Tibial artery (tissue), 4 donors: ENCODE results near the gene SLC1A7.

Experiments used
- DNase-seq, 2 donors: peaks; one replicate each; pipeline ENCODE4 v3.0.0-alpha.2; 2019
- H3K27ac ChIP-seq, 2 donors: fragments of 200-600 bp; sonication (generic) in 1 of 2; 1 replicate in 1 of 2; 2 replicates in 1 of 2; pipeline ENCODE4 v1.5.1; 2018 to 2019; ENCODE audit warnings: mild to moderate bottlenecking in 1 of 2
- H3K27me3 ChIP-seq, 2 donors: fragments of 200-600 bp; sonication (generic) in 1 of 2; one replicate each; pipeline versions ENCODE4 v1.5.1 to v1.6.0; 2016 to 2019
- H3K36me3 ChIP-seq, 3 donors: fragments of 200-600 bp; sonication (generic) in 2 of 3; one replicate each; pipeline ENCODE4 v1.5.1; 2016 to 2019; ENCODE audit warnings: mild to moderate bottlenecking in 2 of 3
- H3K4me1 ChIP-seq, 4 donors: fragments of 200-600 bp; sonication (generic) in 2 of 4; 1 replicate in 3 of 4; 2 replicates in 1 of 4; pipeline ENCODE4 v1.5.1; 2016 to 2019
- H3K4me3 ChIP-seq, 2 donors: fragments of 200-600 bp; sonication (generic) in 1 of 2; 1 replicate in 1 of 2; 2 replicates in 1 of 2; pipeline ENCODE4 v1.5.1; 2018 to 2019; ENCODE audit warnings: mild to moderate bottlenecking in 2 of 2
- H3K9me3 ChIP-seq, 3 donors: fragments of 200-600 bp; sonication (generic) in 1 of 3; one replicate each; pipeline ENCODE4 v1.5.1; 2016 to 2019
- intact Hi-C: fragments of 100-400 bp; cut with DNase I; formaldehyde crosslinking; loops from one replicate; pipeline ENCODE4 v1.15.0; 2023; ENCODE audit warnings: low total_unique reads
- TF ChIP-seq, protein P1 (sequence below), 2 experiments: fragments of 200-600 bp in 1 of 2; fragments of 450-650 bp in 1 of 2; IDR thresholded peaks; one replicate each; pipeline ENCODE4 v1.5.1; 2017 to 2019; ENCODE audit warnings: antibody characterized with exemption in 2 of 2, mild to moderate bottlenecking in 1 of 2, moderate library complexity in 1 of 2

The SLC1A7 gene

GRCh38 chr1:53088616-53089300, 53.7 kb downstream of the SLC1A7 start:
- H3K4me1 ChIP-seq = peaks cover 0 to 18% (median 4%) of the 10 kb centered on the region in 4 donors

DNA sequence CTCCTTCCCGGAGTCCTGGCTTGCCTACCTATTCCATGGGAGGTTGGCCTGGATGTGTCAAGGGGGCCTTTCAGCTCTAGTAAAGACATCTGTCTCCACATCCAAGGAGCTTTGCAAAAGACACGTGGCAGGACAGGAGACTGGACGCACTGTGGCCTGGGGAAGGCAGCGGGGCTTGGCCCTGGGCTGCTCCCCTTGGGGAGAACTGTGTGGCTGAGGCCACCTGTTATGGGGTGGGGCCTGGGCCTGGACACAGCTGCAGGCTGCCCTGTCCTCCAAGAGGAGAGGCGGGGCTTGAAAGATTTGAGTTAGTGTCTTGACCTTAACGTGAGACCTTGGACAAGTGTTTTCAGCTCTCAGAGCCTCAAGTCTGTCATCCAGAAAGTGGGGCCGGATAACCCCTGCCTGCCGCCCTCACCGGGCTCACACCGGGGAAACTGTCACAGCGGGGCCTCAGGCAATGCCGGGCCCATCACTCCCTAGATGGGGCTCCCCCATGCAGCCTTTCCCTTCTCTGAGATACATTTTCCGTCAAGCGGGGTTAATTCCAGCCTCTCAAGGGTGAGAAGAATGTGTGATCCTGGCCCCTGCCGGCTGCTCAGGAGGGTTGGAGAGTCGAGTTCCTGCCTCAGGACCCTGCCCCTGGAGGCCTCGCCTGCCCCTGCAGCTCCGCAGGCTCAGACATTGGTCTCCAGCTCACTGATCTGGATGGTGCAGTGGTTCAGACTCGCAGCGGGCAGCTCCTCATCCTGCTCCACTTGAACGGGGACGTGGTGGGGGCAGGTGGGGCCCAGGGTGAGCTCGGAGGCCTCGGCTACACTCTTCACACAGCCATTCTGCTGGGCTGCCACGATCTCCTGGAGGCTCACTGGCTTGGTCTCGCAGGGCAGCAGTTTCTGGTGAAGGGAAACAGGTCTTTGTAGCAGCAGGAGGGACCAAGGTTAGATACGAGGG, 54.8 kb downstream of the SLC1A7 start:
- H3K4me1 ChIP-seq = peaks cover 0 to 18% (median 4%) of the 10 kb centered on the region in 4 donors
- no peak overlapping the region for H3K27ac ChIP-seq

More at GRCh38 chr1:53088616-53089300, 53.7 kb downstream of the SLC1A7 start:
- no peaks in the 10 kb centered on the region for H3K9me3 ChIP-seq
- H3K4me3 ChIP-seq = no peak overlapping the region
- no peak overlapping the region for H3K27ac ChIP-seq
- TF ChIP-seq, protein P1, sequence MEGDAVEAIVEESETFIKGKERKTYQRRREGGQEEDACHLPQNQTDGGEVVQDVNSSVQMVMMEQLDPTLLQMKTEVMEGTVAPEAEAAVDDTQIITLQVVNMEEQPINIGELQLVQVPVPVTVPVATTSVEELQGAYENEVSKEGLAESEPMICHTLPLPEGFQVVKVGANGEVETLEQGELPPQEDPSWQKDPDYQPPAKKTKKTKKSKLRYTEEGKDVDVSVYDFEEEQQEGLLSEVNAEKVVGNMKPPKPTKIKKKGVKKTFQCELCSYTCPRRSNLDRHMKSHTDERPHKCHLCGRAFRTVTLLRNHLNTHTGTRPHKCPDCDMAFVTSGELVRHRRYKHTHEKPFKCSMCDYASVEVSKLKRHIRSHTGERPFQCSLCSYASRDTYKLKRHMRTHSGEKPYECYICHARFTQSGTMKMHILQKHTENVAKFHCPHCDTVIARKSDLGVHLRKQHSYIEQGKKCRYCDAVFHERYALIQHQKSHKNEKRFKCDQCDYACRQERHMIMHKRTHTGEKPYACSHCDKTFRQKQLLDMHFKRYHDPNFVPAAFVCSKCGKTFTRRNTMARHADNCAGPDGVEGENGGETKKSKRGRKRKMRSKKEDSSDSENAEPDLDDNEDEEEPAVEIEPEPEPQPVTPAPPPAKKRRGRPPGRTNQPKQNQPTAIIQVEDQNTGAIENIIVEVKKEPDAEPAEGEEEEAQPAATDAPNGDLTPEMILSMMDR (IDR thresholded peaks at IDR 0.05) = no peak
- no peaks in the 10 kb centered on the region for H3K27me3 ChIP-seq
- no peak for DNase-seq
- H3K36me3 ChIP-seq = peaks cover 0 to 16% (median 15%) of the 10 kb centered on the region in 3 donors
- intact Hi-C loops = no loop called here

GRCh38 chr1:53086491-53087070, 55.9 kb downstream of the SLC1A7 start:
- H3K36me3 ChIP-seq = peaks cover 0 to 31% (median 29%) of the 10 kb centered on the region in 3 donors
- H3K27ac ChIP-seq = no peak overlapping the region
- no peak overlapping the region for H3K4me3 ChIP-seq
- H3K4me1 ChIP-seq = peaks cover 0 to 10% (median 3%) of the 10 kb centered on the region in 4 donors
- H3K27me3 ChIP-seq = no peaks in the 10 kb centered on the region
- no peaks in the 10 kb centered on the region for H3K9me3 ChIP-seq
- TF ChIP-seq, protein P1 (IDR thresholded peaks at IDR 0.05) = no peak
- intact Hi-C loops = no loop called here
- DNase-seq = no peak

More for the DNA sequence above, 54.8 kb downstream of the SLC1A7 start:
- intact Hi-C loops = no loop called here
- Histone ChIP-seq H3K4me3 (no peak overlapping the region), H3K9me3 (no peaks in the 10 kb centered on the region), H3K27me3 (no peaks in the 10 kb centered on the region), H3K36me3 (peaks cover 0 to 23% (median 19%) of the 10 kb centered on the region in 3 donors)
- TF ChIP-seq, protein P1 (IDR thresholded peaks at IDR 0.05) = no peak
- DNase-seq = no peak

DNA sequence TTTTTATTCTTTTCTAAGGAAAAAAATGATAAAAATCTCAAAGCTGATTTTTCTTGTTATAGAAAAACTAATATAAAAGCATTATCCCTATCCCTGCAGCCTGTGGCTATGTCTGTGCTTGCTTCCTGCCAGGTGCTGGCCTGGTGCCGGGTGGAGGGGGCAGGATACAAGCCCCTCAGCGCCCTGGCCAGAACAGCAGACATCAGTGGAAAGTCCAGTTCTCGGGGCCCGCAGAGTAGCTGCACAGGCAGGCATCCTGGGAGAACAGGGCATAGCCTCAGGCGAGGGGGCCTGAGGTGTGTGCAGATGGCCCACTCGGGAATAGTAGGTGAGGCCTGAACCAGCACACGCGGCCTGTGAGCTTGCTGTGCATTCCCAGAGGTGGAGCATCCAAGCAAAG, 57.0 kb downstream of the SLC1A7 start:
- H3K9me3 ChIP-seq = no peaks in the 10 kb centered on the region
- H3K4me3 ChIP-seq = no peak overlapping the region
- DNase-seq = no peak
- H3K36me3 ChIP-seq = peaks cover 0 to 41% (median 39%) of the 10 kb centered on the region in 3 donors
- no peaks in the 10 kb centered on the region for H3K4me1 ChIP-seq
- no peaks in the 10 kb centered on the region for H3K27me3 ChIP-seq
- TF ChIP-seq, protein P1 (IDR thresholded peaks at IDR 0.05) = no peak
- intact Hi-C loops = no loop called here
- H3K27ac ChIP-seq = no peak overlapping the region

DNA sequence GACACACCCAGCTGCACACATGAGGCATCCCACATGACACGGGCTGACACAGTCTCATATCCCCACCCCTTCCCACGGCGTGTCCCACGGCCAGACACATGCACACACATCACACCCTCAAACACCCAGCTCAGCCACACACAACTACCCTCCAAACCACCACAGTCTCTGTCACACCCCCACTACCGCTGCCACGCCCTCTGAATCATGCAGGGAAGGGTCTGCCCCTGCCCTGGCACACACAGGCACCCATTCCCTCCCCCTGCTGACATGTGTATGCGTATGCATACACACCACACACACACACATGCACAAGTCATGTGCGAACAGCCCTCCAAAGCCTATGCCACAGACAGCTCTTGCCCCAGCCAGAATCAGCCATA, 57.9 kb downstream of the SLC1A7 start:
- Histone ChIP-seq H3K4me1 (no peaks in the 10 kb centered on the region), H3K4me3 (no peak overlapping the region), H3K27ac (no peak overlapping the region), H3K36me3 (peaks cover 0 to 41% (median 39%) of the 10 kb centered on the region in 3 donors), H3K27me3 (no peaks in the 10 kb centered on the region), H3K9me3 (no peaks in the 10 kb centered on the region)
- no peak for DNase-seq
- intact Hi-C loops = no loop called here
- TF ChIP-seq, protein P1 (IDR thresholded peaks at IDR 0.05) = no peak
